WTC11 (cell line): Measurements from ENCODE around the gene ZNF77. TPM values are rescaled to one million over a fixed set of nuclear protein-coding genes. Genes with fewer than 3 reads are reported as not detected.

ENCODE experiments used
- ATAC-seq: fragments of 200-7000 bp; cut with Tn5 transposase; 2 replicates; pipeline ENCODE4 v1.10.0; 2021; ENCODE audit warnings: mild to moderate bottlenecking, moderate library complexity
- CTCF ChIA-PET: fragments of 300-600 bp; sonication (Branson Sonifier 250); formaldehyde crosslinking; loops from one replicate; lab custom pipeline; 2021; ENCODE audit warnings: antibody characterized with exemption; lab: Charles Lee
- POLR2A ChIA-PET: fragments of 350-600 bp; sonication (Branson Sonifier 250); formaldehyde crosslinking; loops from one replicate; lab custom pipeline; 2021; ENCODE audit warnings: antibody characterized with exemption; lab: Charles Lee
- DNase-seq: peaks from one replicate; pipeline ENCODE4 v3.0.0; 2021; ENCODE audit warnings: low spot score
- H3K27ac Mint-ChIP-seq: 2 replicates; pipeline ENCODE4 v1.8.0; 2021; ENCODE audit warnings: mixed read lengths
- H3K27me3 Mint-ChIP-seq: 2 replicates; pipeline ENCODE4 v1.8.0; 2021; ENCODE audit warnings: low read depth, mild to moderate bottlenecking, moderate library complexity, mixed read lengths
- H3K36me3 Mint-ChIP-seq: 2 replicates; pipeline ENCODE4 v1.8.0; 2021; ENCODE audit warnings: mixed read lengths
- H3K4me1 Mint-ChIP-seq: 2 replicates; pipeline ENCODE4 v1.8.0; 2022; ENCODE audit warnings: mixed read lengths
- H3K4me3 Mint-ChIP-seq: 2 replicates; pipeline ENCODE4 v1.8.0; 2021; ENCODE audit warnings: mild to moderate bottlenecking, moderate library complexity, mixed read lengths
- H3K9me3 Mint-ChIP-seq: 2 replicates; pipeline ENCODE4 v1.8.0; 2021; ENCODE audit warnings: mixed read lengths
- CREB1 ChIP-seq: sonication (generic); formaldehyde crosslinking; IDR thresholded peaks from 2 replicates; pipeline ENCODE4 v1.8.0; 2023; ENCODE audit warnings: mild to moderate bottlenecking, missing genetic modification reagents
- FOXJ3 ChIP-seq: sonication (generic); formaldehyde crosslinking; IDR thresholded peaks from 2 replicates; pipeline ENCODE4 v1.9.0; 2021; ENCODE audit warnings: missing genetic modification reagents, mild to moderate bottlenecking, borderline replicate concordance
- FOXK1 ChIP-seq: sonication (generic); formaldehyde crosslinking; IDR thresholded peaks from 2 replicates; pipeline ENCODE4 v1.8.0; 2022; ENCODE audit warnings: mild to moderate bottlenecking, moderate library complexity, missing genetic modification reagents
- FOXP1 ChIP-seq: sonication (generic); formaldehyde crosslinking; IDR thresholded peaks from 2 replicates; pipeline ENCODE4 v1.8.0; 2022; ENCODE audit warnings: missing genetic modification reagents, mild to moderate bottlenecking, moderate library complexity, borderline replicate concordance
- NR1H2 ChIP-seq: sonication (generic); formaldehyde crosslinking; IDR thresholded peaks from 2 replicates; pipeline ENCODE4 v1.9.0; 2021; ENCODE audit warnings: mild to moderate bottlenecking, moderate library complexity, missing genetic modification reagents
- NR3C1 ChIP-seq: sonication (generic); formaldehyde crosslinking; conservative IDR thresholded peaks from 2 replicates; pipeline ENCODE4 v1.8.1; 2023; ENCODE audit warnings: low read depth, mild to moderate bottlenecking, missing genetic modification reagents
- SMAD3 ChIP-seq: sonication (generic); formaldehyde crosslinking; IDR thresholded peaks from 2 replicates; pipeline ENCODE4 v1.8.0; 2022; ENCODE audit warnings: missing genetic modification reagents, mild to moderate bottlenecking, borderline replicate concordance
- SMAD4 ChIP-seq: sonication (generic); formaldehyde crosslinking; IDR thresholded peaks from 2 replicates; pipeline ENCODE4 v1.8.0; 2022; ENCODE audit warnings: mild to moderate bottlenecking, missing genetic modification reagents
- SP1 ChIP-seq: sonication (generic); formaldehyde crosslinking; conservative IDR thresholded peaks from 2 replicates; pipeline ENCODE4 v1.8.1; 2022; ENCODE audit warnings: missing genetic modification reagents
- TCF7 ChIP-seq: sonication (generic); formaldehyde crosslinking; IDR thresholded peaks from 2 replicates; pipeline ENCODE4 v1.8.0; 2022; ENCODE audit warnings: mild to moderate bottlenecking, low read depth, missing genetic modification reagents, moderate library complexity
- ZBTB21 ChIP-seq: sonication (generic); formaldehyde crosslinking; IDR thresholded peaks from 2 replicates; pipeline ENCODE4 v1.8.1; 2023; ENCODE audit warnings: mild to moderate bottlenecking, missing genetic modification reagents, borderline replicate concordance
- ZNF219 ChIP-seq: sonication (generic); formaldehyde crosslinking; IDR thresholded peaks from 2 replicates; pipeline ENCODE4 v1.8.0; 2023; ENCODE audit warnings: missing genetic modification reagents, mild to moderate bottlenecking, borderline replicate concordance
- total RNA-seq: library from RNA; stranded (reverse); gene quantifications from 3 replicates; pipeline ENCODE4 v1.2.3, GENCODE V29; 2021
- TF ChIP-seq, protein P1 (sequence below): sonication (generic); formaldehyde crosslinking; IDR thresholded peaks from 2 replicates; pipeline ENCODE4 v1.8.1; 2023; ENCODE audit warnings: mild to moderate bottlenecking, missing genetic modification reagents
- TF ChIP-seq, protein P2 (sequence below): sonication (generic); formaldehyde crosslinking; IDR thresholded peaks from 2 replicates; pipeline ENCODE4 v1.8.0; 2022; ENCODE audit warnings: mild to moderate bottlenecking, missing genetic modification reagents
- TF ChIP-seq, protein P3 (sequence below): sonication (generic); formaldehyde crosslinking; IDR thresholded peaks from 2 replicates; pipeline ENCODE4 v1.8.1; 2023; ENCODE audit warnings: mild to moderate bottlenecking, missing genetic modification reagents, moderate library complexity
- TF ChIP-seq, protein P4 (sequence below): fragments of 200-600 bp; IDR thresholded peaks from 2 replicates; pipeline ENCODE4 v1.8.0; 2022; ENCODE audit warnings: antibody characterized with exemption
- TF ChIP-seq, protein P5 (sequence below): sonication (generic); formaldehyde crosslinking; IDR thresholded peaks from 2 replicates; pipeline ENCODE4 v1.8.1; 2022; ENCODE audit warnings: missing genetic modification reagents, borderline replicate concordance

The ZNF77 gene
- total RNA-seq, 1 experiment from 2014 or later, result 4.7 TPM

DNA sequence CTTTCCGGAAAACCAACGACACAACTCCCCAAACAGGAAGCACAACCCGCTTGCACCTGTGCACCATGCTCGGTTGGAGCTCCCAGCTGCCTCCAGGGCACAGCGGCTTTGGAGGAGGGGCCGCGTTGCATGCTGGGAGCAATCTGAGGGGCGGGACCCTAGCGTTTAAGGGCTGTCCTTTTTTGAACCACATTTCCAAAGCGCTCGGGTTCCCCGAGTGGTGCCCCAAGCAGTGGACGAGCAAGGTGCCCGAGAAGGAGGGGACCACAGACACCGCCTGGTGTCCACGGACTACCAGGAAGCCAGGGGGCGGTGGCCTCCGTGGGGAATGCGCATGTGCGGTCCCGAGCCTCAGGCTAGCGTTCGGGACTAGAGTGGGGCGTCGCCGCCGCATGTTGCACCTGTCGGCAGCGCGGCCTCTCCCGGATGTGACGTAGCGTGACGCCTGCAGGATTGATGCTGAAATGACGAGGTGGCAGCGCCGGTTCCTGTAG lies 56.0 kb downstream of the ZNF77 start:
- DNase-seq (peak; percentile 40), ATAC-seq (0 out of 2 replicates have a peak, but pooled peaks have one; percentile 34)
- Mint-ChIP-seq H3K4me1 (peaks cover 8% of the 10 kb centered on the region), H3K36me3 (no peaks in the 10 kb centered on the region), H3K4me3 (no peak overlapping the region), H3K27ac (no peak overlapping the region), H3K27me3 (peaks cover 3% of the 10 kb centered on the region; the same call in 1 of the 2 replicates), H3K9me3 (peaks cover 6% of the 10 kb centered on the region)
- CTCF ChIA-PET, result interaction anchor here (1.3 to 2.6 kb wide), 7 partner anchors 20 to 275 kb away, joined by 4 to 39 read pairs (median 8); partner anchors contain the start of gene ZNF554
- POLR2A ChIA-PET, result interaction anchor here (0.6 kb wide), 1 partner anchor 38 kb away, joined by 3 read pairs; no protein-coding TSS in a partner anchor
- TF ChIP-seq ZNF219 (CRISPR knock-in tag) (no peak), CREB1 (CRISPR knock-in tag) (no peak), FOXJ3 (CRISPR knock-in tag) (no peak), ZBTB21 (CRISPR knock-in tag) (no peak)
- TF ChIP-seq, protein P1, sequence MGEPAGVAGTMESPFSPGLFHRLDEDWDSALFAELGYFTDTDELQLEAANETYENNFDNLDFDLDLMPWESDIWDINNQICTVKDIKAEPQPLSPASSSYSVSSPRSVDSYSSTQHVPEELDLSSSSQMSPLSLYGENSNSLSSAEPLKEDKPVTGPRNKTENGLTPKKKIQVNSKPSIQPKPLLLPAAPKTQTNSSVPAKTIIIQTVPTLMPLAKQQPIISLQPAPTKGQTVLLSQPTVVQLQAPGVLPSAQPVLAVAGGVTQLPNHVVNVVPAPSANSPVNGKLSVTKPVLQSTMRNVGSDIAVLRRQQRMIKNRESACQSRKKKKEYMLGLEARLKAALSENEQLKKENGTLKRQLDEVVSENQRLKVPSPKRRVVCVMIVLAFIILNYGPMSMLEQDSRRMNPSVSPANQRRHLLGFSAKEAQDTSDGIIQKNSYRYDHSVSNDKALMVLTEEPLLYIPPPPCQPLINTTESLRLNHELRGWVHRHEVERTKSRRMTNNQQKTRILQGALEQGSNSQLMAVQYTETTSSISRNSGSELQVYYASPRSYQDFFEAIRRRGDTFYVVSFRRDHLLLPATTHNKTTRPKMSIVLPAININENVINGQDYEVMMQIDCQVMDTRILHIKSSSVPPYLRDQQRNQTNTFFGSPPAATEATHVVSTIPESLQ (CRISPR knock-in tag), result no peak
- TF ChIP-seq, protein P2, sequence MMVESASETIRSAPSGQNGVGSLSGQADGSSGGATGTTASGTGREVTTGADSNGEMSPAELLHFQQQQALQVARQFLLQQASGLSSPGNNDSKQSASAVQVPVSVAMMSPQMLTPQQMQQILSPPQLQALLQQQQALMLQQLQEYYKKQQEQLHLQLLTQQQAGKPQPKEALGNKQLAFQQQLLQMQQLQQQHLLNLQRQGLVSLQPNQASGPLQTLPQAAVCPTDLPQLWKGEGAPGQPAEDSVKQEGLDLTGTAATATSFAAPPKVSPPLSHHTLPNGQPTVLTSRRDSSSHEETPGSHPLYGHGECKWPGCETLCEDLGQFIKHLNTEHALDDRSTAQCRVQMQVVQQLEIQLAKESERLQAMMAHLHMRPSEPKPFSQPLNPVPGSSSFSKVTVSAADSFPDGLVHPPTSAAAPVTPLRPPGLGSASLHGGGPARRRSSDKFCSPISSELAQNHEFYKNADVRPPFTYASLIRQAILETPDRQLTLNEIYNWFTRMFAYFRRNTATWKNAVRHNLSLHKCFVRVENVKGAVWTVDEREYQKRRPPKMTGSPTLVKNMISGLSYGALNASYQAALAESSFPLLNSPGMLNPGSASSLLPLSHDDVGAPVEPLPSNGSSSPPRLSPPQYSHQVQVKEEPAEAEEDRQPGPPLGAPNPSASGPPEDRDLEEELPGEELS (CRISPR knock-in tag), result no peak
- TF ChIP-seq, protein P3, sequence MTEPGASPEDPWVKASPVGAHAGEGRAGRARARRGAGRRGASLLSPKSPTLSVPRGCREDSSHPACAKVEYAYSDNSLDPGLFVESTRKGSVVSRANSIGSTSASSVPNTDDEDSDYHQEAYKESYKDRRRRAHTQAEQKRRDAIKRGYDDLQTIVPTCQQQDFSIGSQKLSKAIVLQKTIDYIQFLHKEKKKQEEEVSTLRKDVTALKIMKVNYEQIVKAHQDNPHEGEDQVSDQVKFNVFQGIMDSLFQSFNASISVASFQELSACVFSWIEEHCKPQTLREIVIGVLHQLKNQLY (CRISPR knock-in tag), result no peak

DNA sequence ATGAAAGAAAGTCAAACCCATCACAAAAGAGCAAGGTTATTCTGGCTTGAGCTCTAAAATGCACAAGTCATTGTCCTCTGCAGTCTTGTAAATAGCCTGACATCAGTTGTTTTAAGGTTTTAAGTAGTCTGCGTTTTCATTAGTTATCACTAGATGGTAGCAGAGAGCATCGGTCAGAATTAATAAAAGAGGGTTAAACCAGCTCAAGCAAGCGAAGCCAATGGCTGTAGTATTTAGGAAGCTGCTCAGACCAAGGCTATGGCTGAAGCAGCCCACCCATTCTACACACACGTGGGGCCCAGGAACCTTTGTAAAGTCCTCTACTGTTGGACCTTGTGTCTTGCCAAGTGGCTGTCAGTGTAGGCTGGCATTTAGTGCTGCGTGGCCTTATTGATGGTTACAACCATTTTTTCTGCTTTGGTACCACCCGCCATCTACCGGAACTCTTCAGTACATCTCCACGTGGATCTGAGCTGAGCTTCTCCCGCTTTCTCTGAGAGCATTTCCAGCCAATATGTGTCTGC lies 57.3 kb downstream of the ZNF77 start:
- no peak overlapping the region for H3K4me3 Mint-ChIP-seq
- TF ChIP-seq NR1H2, result no peak
- TF ChIP-seq, protein P4, sequence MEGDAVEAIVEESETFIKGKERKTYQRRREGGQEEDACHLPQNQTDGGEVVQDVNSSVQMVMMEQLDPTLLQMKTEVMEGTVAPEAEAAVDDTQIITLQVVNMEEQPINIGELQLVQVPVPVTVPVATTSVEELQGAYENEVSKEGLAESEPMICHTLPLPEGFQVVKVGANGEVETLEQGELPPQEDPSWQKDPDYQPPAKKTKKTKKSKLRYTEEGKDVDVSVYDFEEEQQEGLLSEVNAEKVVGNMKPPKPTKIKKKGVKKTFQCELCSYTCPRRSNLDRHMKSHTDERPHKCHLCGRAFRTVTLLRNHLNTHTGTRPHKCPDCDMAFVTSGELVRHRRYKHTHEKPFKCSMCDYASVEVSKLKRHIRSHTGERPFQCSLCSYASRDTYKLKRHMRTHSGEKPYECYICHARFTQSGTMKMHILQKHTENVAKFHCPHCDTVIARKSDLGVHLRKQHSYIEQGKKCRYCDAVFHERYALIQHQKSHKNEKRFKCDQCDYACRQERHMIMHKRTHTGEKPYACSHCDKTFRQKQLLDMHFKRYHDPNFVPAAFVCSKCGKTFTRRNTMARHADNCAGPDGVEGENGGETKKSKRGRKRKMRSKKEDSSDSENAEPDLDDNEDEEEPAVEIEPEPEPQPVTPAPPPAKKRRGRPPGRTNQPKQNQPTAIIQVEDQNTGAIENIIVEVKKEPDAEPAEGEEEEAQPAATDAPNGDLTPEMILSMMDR, result peak; percentile 25
- TF ChIP-seq, all 79 proteins: peak for 1
- ATAC-seq, result peak; percentile 95
- H3K27me3 Mint-ChIP-seq, result no peaks in the 10 kb centered on the region; the same call in 1 of the 2 replicates
- 0 out of 2 replicates have a peak, but pooled peaks cover 2% of the 10 kb centered on the region for H3K36me3 Mint-ChIP-seq
- CTCF ChIA-PET, result interaction anchor here (0.6 to 2.6 kb wide), 47 partner anchors 10 to 1007 kb away, joined by 3 to 39 read pairs (median 4); partner anchors contain the start of genes GNG7, SLC39A3, ZNF554 and ZNF555
- H3K27ac Mint-ChIP-seq, result peak overlapping the region; percentile 28
- H3K4me1 Mint-ChIP-seq, result peaks cover 8% of the 10 kb centered on the region
- DNase-seq, result no peak
- POLR2A ChIA-PET, result interaction anchor here (0.5 to 0.6 kb wide), 4 partner anchors 13 to 360 kb away, joined by 3 to 4 read pairs (median 3); partner anchors contain the start of gene ZNF57
- peaks cover 15% of the 10 kb centered on the region for H3K9me3 Mint-ChIP-seq

DNA sequence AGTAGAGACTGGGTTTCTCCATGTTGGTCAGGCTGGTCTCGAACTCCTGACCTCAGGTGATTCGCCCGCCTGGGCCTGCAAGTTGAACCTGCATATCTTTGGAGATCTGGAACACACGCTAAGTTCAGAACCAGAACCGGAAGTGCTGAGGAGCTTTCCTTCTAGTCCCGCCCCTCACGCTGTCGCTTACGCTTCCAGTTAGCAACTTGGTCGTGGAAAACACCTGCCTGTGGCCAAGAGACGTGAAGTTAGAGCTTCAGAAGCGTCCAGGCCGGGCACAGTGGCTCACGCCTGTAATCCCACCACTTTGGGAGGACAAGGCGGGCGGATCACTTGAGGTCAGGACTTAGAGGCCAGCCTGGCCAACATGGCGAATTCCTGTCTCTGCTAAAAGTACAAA lies 59.0 kb downstream of the ZNF77 start:
- Mint-ChIP-seq H3K27me3 (no peaks in the 10 kb centered on the region), H3K36me3 (0 out of 2 replicates have a peak, but pooled peaks cover 2% of the 10 kb centered on the region), H3K9me3 (peaks cover 15% of the 10 kb centered on the region), H3K4me3 (no peak overlapping the region), H3K27ac (no peak overlapping the region), H3K4me1 (peaks cover 8% of the 10 kb centered on the region)
- ChIA-PET CTCF (no interaction called here), POLR2A (no interaction called here)
- ATAC-seq (no peak), DNase-seq (no peak)
- TF ChIP-seq SMAD3 (CRISPR knock-in tag), result no peak
- no peak for TF ChIP-seq ZBTB21 (CRISPR knock-in tag)
- TF ChIP-seq SP1 (CRISPR knock-in tag), result no peak
- no peak for TF ChIP-seq FOXP1
- no peak for TF ChIP-seq FOXK1 (CRISPR knock-in tag)
- TF ChIP-seq, protein P2 (CRISPR knock-in tag), result no peak
- no peak for TF ChIP-seq SMAD4 (CRISPR knock-in tag)
- no peak for TF ChIP-seq NR3C1 (CRISPR knock-in tag)
- TF ChIP-seq, protein P5, sequence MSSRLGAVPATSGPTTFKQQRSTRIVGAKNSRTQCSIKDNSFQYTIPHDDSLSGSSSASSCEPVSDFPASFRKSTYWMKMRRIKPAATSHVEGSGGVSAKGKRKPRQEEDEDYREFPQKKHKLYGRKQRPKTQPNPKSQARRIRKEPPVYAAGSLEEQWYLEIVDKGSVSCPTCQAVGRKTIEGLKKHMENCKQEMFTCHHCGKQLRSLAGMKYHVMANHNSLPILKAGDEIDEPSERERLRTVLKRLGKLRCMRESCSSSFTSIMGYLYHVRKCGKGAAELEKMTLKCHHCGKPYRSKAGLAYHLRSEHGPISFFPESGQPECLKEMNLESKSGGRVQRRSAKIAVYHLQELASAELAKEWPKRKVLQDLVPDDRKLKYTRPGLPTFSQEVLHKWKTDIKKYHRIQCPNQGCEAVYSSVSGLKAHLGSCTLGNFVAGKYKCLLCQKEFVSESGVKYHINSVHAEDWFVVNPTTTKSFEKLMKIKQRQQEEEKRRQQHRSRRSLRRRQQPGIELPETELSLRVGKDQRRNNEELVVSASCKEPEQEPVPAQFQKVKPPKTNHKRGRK (CRISPR knock-in tag), result no peak
- TF ChIP-seq TCF7, result no peak
